HCT116 (cell line): ENCODE results near the gene GAL. TPM values are rescaled to one million over a fixed set of nuclear protein-coding genes. Genes with fewer than 3 reads are reported as not detected.

Experiments used
- ATAC-seq: fragments of 200-7000 bp; cut with Tn5 transposase; 2 replicates; pipeline ENCODE4 v1.9.1; 2020; ENCODE audit warnings: mild to moderate bottlenecking, moderate library complexity
- BruUV-seq: library from RNA; stranded (reverse); fragments of 400-500 nt; replicated peaks from 2 replicates; lab custom pipeline; 2021; lab: Mats Ljungman, UMichigan
- CTCF ChIA-PET: fragments of 300-600 bp; sonication (Branson Sonifier 250); formaldehyde crosslinking; loops from one replicate; lab custom pipeline; 2021; ENCODE audit warnings: antibody characterized with exemption; lab: Charles Lee
- POLR2A ChIA-PET: fragments of 300-600, 350-600 bp; sonication (Branson Sonifier 250); formaldehyde crosslinking; loops from one replicate; lab custom pipeline; 2021; ENCODE audit warnings: antibody characterized with exemption; lab: Charles Lee
- RAD21 ChIA-PET, 2 experiments: fragments of 300-600 bp; sonication (Branson Sonifier 250); formaldehyde crosslinking; loops; one replicate each; lab custom pipeline; 2023; ENCODE audit warnings: low total read pairs in 2 of 2; ENCODE audit not compliant: uncharacterized antibody in 2 of 2, unreplicated experiment in 2 of 2, low non-redundant PET in 1 of 2; lab: Charles Lee
- DNase-seq: peaks from one replicate; pipeline ENCODE4 v3.0.0-alpha.2; 2010; ENCODE audit warnings: low read depth, low spot score
- H2AFZ ChIP-seq: fragments of 200-600 bp; shearing (Covaris generic), sonication (generic); 2 replicates; pipeline ENCODE4 v1.6.1; 2017; ENCODE audit warnings: low read depth, mixed run types, mixed read lengths, antibody characterized with exemption, low read length; ENCODE audit not compliant: poor library complexity, severe bottlenecking
- H3K27ac ChIP-seq: 2 replicates; pipeline ENCODE4 v1.5.1; 2012; ENCODE audit warnings: low read depth, low read length
- H3K27me3 ChIP-seq: fragments of 200-600 bp; sonication (generic); 2 replicates; pipeline ENCODE4 v1.6.1; 2016; ENCODE audit warnings: mixed run types, low read length, mixed read lengths; ENCODE audit not compliant: insufficient read depth
- H3K36me3 ChIP-seq, 2 experiments: fragments of 200-500 bp in 1 of 2; fragments of 200-600 bp in 1 of 2; sonication (Bioruptor generic) in 1 of 2; sonication (generic) in 1 of 2; 2 replicates each; pipeline versions ENCODE4 v1.5.1 to v1.6.1; 2014 to 2016; ENCODE audit warnings: low read length in 2 of 2, inconsistent platforms in 1 of 2, mixed read lengths in 1 of 2, mixed run types in 1 of 2; ENCODE audit not compliant: insufficient read depth in 2 of 2, control insufficient read depth in 1 of 2
- H3K4me1 ChIP-seq, 2 experiments: fragments of 200-600 bp in 1 of 2; sonication (generic) in 1 of 2; 2 replicates each; pipeline versions ENCODE4 v1.5.1 to v1.6.1; 2012 to 2017; ENCODE audit warnings: low read length in 2 of 2, inconsistent platforms in 1 of 2, mild to moderate bottlenecking in 1 of 2, mixed read lengths in 1 of 2, mixed run types in 1 of 2, moderate library complexity in 1 of 2; ENCODE audit not compliant: insufficient read depth in 2 of 2, control insufficient read depth in 1 of 2
- H3K4me2 ChIP-seq: fragments of 200-600 bp; sonication (generic); 2 replicates; pipeline ENCODE4 v1.6.1; 2017; ENCODE audit warnings: mixed run types, low read length, mixed read lengths
- H3K4me3 ChIP-seq, 2 experiments: fragments of 200-600 bp in 1 of 2; sonication (generic) in 1 of 2; replicated peaks in 1 of 2; 2 replicates each; pipeline ENCODE4 v1.5.1; 2011 to 2016; ENCODE audit warnings: low read length in 2 of 2, control low read depth in 1 of 2, low read depth in 1 of 2, mild to moderate bottlenecking in 1 of 2, mixed read lengths in 1 of 2, mixed run types in 1 of 2
- H3K79me2 ChIP-seq: fragments of 200-600 bp; sonication (generic); 2 replicates; pipeline ENCODE4 v1.6.1; 2017; ENCODE audit warnings: mild to moderate bottlenecking, mixed run types, low read length, moderate library complexity, mixed read lengths; ENCODE audit not compliant: insufficient read depth
- H3K9ac ChIP-seq: fragments of 200-600 bp; sonication (generic); 2 replicates; pipeline ENCODE4 v1.6.1; 2016; ENCODE audit warnings: low read length, mixed read lengths
- H3K9me2 ChIP-seq: fragments of 200-600 bp; sonication (generic), shearing (Covaris generic); 2 replicates; pipeline ENCODE4 v1.6.1; 2017; ENCODE audit warnings: mixed run types, mild to moderate bottlenecking, moderate library complexity; ENCODE audit not compliant: insufficient read depth
- H3K9me3 ChIP-seq, 2 experiments: fragments of 200-500 bp in 1 of 2; fragments of 200-600 bp in 1 of 2; sonication (Bioruptor generic) in 1 of 2; sonication (generic) in 1 of 2; 2 replicates each; pipeline ENCODE4 v1.6.1; 2014 to 2017; ENCODE audit warnings: low read length in 2 of 2, mixed read lengths in 2 of 2, inconsistent platforms in 1 of 2, low read depth in 1 of 2, mild to moderate bottlenecking in 1 of 2, mixed run types in 1 of 2, moderate library complexity in 1 of 2; ENCODE audit not compliant: control insufficient read depth in 1 of 2, insufficient read depth in 1 of 2
- H4K20me1 ChIP-seq: fragments of 200-600 bp; sonication (generic), shearing (Covaris generic); 2 replicates; pipeline ENCODE4 v1.6.1; 2017; ENCODE audit warnings: mixed run types, mild to moderate bottlenecking, moderate library complexity; ENCODE audit not compliant: insufficient read depth
- EGR1 ChIP-seq: IDR thresholded peaks from 2 replicates; pipeline ENCODE4 v1.6.1; 2012; ENCODE audit warnings: low read depth
- EZH2 ChIP-seq: fragments of 200-600 bp; sonication (generic); IDR thresholded peaks from 2 replicates; pipeline ENCODE4 v1.6.1; 2017; ENCODE audit warnings: antibody characterized with exemption, mixed run types
- EZH2phosphoT487 ChIP-seq: fragments of 200-600 bp; IDR thresholded peaks from 2 replicates; pipeline ENCODE4 v1.6.1; 2018; ENCODE audit warnings: antibody characterized with exemption, borderline replicate concordance
- RAD21 ChIP-seq: IDR thresholded peaks from 2 replicates; pipeline ENCODE4 v1.6.1; 2012; ENCODE audit warnings: low read depth, mild to moderate bottlenecking
- intact Hi-C: fragments of 100-400 bp; cut with micrococcal nuclease; formaldehyde crosslinking; loops from 2 replicates; pipeline ENCODE4 v1.10.0; 2022
- total RNA-seq: library from RNA; stranded (reverse); gene quantifications from one replicate; pipeline ENCODE4 v1.2.1, GENCODE V29; 2021; ENCODE audit not compliant: unreplicated experiment
- TF ChIP-seq, protein P1 (sequence below): IDR thresholded peaks from 2 replicates; pipeline ENCODE4 v1.6.1; 2012; ENCODE audit warnings: low read depth
- TF ChIP-seq, protein P2 (sequence below): IDR thresholded peaks from 2 replicates; pipeline ENCODE4 v1.6.1; 2011; ENCODE audit warnings: mild to moderate bottlenecking, low read length, moderate library complexity; ENCODE audit not compliant: insufficient replicate concordance; ENCODE audit errors: extremely low read depth

The GAL gene
- total RNA-seq, 1 experiment from 2014 or later: 83.1 TPM

GRCh38 chr11:68673991-68674390, 10.4 kb upstream of the GAL start:
- Histone ChIP-seq H3K79me2 (no peaks in the 10 kb centered on the region), H3K27me3 (no peaks in the 10 kb centered on the region), H3K27ac (no peak overlapping the region), H3K4me1 (peaks cover 10 to 15% of the 10 kb centered on the region in 2 experiments), H3K36me3 (no peaks in the 10 kb centered on the region), H2AFZ (no peak overlapping the region), H3K4me3 (no peak overlapping the region), H3K9me3 (peaks cover 0 to 3% of the 10 kb centered on the region in 2 experiments; a peak in 1 of 4 replicates), H3K9ac (no peak overlapping the region), H4K20me1 (no peaks in the 10 kb centered on the region), H3K9me2 (no peaks in the 10 kb centered on the region), H3K4me2 (no peak overlapping the region)
- TF ChIP-seq, protein P1, sequence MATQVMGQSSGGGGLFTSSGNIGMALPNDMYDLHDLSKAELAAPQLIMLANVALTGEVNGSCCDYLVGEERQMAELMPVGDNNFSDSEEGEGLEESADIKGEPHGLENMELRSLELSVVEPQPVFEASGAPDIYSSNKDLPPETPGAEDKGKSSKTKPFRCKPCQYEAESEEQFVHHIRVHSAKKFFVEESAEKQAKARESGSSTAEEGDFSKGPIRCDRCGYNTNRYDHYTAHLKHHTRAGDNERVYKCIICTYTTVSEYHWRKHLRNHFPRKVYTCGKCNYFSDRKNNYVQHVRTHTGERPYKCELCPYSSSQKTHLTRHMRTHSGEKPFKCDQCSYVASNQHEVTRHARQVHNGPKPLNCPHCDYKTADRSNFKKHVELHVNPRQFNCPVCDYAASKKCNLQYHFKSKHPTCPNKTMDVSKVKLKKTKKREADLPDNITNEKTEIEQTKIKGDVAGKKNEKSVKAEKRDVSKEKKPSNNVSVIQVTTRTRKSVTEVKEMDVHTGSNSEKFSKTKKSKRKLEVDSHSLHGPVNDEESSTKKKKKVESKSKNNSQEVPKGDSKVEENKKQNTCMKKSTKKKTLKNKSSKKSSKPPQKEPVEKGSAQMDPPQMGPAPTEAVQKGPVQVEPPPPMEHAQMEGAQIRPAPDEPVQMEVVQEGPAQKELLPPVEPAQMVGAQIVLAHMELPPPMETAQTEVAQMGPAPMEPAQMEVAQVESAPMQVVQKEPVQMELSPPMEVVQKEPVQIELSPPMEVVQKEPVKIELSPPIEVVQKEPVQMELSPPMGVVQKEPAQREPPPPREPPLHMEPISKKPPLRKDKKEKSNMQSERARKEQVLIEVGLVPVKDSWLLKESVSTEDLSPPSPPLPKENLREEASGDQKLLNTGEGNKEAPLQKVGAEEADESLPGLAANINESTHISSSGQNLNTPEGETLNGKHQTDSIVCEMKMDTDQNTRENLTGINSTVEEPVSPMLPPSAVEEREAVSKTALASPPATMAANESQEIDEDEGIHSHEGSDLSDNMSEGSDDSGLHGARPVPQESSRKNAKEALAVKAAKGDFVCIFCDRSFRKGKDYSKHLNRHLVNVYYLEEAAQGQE: no peak
- TF ChIP-seq EGR1 (no peak), EZH2 (no peak), RAD21 (no peak), EZH2phosphoT487 (no peak)
- TF ChIP-seq, protein P2, sequence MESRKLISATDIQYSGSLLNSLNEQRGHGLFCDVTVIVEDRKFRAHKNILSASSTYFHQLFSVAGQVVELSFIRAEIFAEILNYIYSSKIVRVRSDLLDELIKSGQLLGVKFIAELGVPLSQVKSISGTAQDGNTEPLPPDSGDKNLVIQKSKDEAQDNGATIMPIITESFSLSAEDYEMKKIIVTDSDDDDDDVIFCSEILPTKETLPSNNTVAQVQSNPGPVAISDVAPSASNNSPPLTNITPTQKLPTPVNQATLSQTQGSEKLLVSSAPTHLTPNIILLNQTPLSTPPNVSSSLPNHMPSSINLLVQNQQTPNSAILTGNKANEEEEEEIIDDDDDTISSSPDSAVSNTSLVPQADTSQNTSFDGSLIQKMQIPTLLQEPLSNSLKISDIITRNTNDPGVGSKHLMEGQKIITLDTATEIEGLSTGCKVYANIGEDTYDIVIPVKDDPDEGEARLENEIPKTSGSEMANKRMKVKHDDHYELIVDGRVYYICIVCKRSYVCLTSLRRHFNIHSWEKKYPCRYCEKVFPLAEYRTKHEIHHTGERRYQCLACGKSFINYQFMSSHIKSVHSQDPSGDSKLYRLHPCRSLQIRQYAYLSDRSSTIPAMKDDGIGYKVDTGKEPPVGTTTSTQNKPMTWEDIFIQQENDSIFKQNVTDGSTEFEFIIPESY: no peak
- intact Hi-C loops: no loop called here
- ChIA-PET POLR2A (no interaction called here), RAD21 (no interaction called here), CTCF (no interaction called here)
- DNase-seq (no peak), ATAC-seq (no peak)
- BruUV-seq: no TSS peak
